ENCODE measurements around the gene RAB22A. TPM values are rescaled to one million over a fixed set of nuclear protein-coding genes. Genes with fewer than 3 reads are reported as not detected.

The RAB22A gene
- total RNA-seq, 1 donor from 2014 or later = 17.6 TPM

DNA sequence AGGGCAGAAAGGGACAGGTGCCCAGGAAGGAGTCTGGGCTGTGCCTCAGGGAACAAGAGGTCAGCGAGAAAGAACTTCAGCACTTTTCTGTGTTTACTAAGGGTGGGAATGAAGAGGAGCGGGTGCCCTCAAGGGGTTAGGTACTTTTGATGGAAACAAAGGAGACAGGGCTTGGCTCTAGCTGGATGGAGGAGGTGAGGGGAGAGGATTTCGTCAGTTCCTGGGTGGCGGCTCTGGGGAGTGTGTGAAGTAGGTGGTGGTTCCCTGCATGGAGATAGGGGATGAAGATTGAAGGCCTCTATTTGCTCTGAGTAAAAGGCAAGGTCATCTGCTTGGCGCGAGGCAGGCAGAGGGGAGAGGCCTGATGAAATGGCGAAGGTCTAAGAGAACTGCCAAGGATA, 41.1 kb upstream of the RAB22A start:
- DNase-seq (ENCODE audit: low read depth) (no peak), FAIRE-seq (no peak)
- no peak for TF ChIP-seq CTCF (IDR thresholded peaks at IDR 0.05; ENCODE audit: insufficient read depth, low read length, severe bottlenecking)
- Histone ChIP-seq H3K27me3 (ENCODE audit: control insufficient read depth, insufficient read depth, low read length) (no peaks in the 10 kb centered on the region), H3K4me3 (ENCODE audit: low read depth, low read length) (no peak overlapping the region), H3K36me3 (ENCODE audit: control insufficient read depth, insufficient read depth, low read length) (peaks cover 9% of the 10 kb centered on the region)

GRCh38 chr20:58268936-58269619, 40.4 kb upstream of the RAB22A start:
- no peak overlapping the region for H3K4me3 ChIP-seq (ENCODE audit: low read depth, low read length)
- FAIRE-seq (no peak), DNase-seq (ENCODE audit: low read depth) (no peak)

DNA sequence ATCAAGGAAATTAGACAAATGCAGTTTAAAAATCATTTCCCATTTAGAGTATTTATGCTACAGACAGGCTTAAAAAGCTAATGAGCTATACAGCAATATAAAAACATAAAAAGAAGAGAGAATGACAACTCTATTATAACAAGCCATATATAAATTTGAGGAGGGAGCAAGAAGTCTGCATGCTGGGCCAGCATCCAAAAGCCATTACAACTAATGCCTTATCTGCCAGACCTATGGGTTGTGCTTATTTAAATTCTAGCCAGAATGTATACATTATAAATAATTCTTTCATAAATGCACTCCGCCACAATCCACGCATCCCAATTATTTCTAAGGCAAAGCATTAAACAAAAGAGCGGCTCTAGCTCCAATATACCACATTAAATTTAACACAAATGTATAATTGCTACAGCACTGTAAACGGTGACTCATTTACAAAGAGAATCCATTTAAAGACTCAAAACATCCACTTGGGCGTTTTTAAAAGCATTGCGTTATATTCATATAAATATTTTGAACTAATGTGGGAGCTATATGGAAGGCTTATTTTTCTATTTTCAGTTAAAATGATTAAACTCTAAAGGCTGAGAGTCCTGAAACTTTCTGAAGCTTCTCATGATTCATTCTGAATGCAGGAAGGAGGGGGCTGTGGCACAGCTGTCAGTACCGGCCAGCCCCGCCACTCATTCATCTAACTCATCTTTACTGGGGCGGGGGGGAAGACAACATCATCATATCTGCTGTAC, 37.7 kb upstream of the RAB22A start:
- H3K36me3 ChIP-seq (ENCODE audit: control insufficient read depth, insufficient read depth, low read length) = peaks cover 4% of the 10 kb centered on the region
- no peak overlapping the region for H3K4me3 ChIP-seq (ENCODE audit: low read depth, low read length)
- DNase-seq (ENCODE audit: low read depth) (no peak), FAIRE-seq (no peak)
- no peak for TF ChIP-seq CTCF (IDR thresholded peaks at IDR 0.05; ENCODE audit: insufficient read depth, low read length, severe bottlenecking)
- no peaks in the 10 kb centered on the region for H3K27me3 ChIP-seq (ENCODE audit: control insufficient read depth, insufficient read depth, low read length)

More at GRCh38 chr20:58268936-58269619, 40.4 kb upstream of the RAB22A start:
- no peak for TF ChIP-seq CTCF (IDR thresholded peaks at IDR 0.05; ENCODE audit: insufficient read depth, low read length, severe bottlenecking)
- Histone ChIP-seq H3K27me3 (ENCODE audit: control insufficient read depth, insufficient read depth, low read length) (no peaks in the 10 kb centered on the region), H3K36me3 (ENCODE audit: control insufficient read depth, insufficient read depth, low read length) (peaks cover 8% of the 10 kb centered on the region)

- Histone ChIP-seq H3K27me3 (ENCODE audit: control insufficient read depth, insufficient read depth, low read length) (no peaks in the 10 kb centered on the region), H3K4me3 (ENCODE audit: low read depth, low read length) (no peak overlapping the region), H3K36me3 (ENCODE audit: control insufficient read depth, insufficient read depth, low read length) (peaks cover 4% of the 10 kb centered on the region)
- DNase-seq (ENCODE audit: low read depth) = no peak
- no peak for FAIRE-seq
- no peak for TF ChIP-seq CTCF (IDR thresholded peaks at IDR 0.05; ENCODE audit: insufficient read depth, low read length, severe bottlenecking)
Observed at GRCh38 chr20:58274384-58274783, 35.1 kb upstream of the RAB22A start.

GRCh38 chr20:58277107-58277506, 32.4 kb upstream of the RAB22A start:
- H3K27me3 ChIP-seq (ENCODE audit: control insufficient read depth, insufficient read depth, low read length) = no peaks in the 10 kb centered on the region
- H3K4me3 ChIP-seq (ENCODE audit: low read depth, low read length) = no peak overlapping the region
- TF ChIP-seq CTCF (IDR thresholded peaks at IDR 0.05; ENCODE audit: insufficient read depth, low read length, severe bottlenecking) = no peak
- H3K36me3 ChIP-seq (ENCODE audit: control insufficient read depth, insufficient read depth, low read length) = peaks cover 4% of the 10 kb centered on the region
- DNase-seq (ENCODE audit: low read depth) (no peak), FAIRE-seq (no peak)

Data from bronchial epithelial cell (primary cell).